Measurements from ENCODE around the gene FRMD4A.
A peak's percentile ranks its signal among the peaks of the same experiment; 100 is the strongest.

Gene FRMD4A

GRCh38 chr10:14156104-14156503, 174.6 kb downstream of the FRMD4A start:
- no peak for TF ChIP-seq CTCF (conservative IDR thresholded peaks at IDR 0.05; ENCODE audit: control insufficient read depth, insufficient read depth, low read depth, low read length)
- no peak for DNase-seq (ENCODE audit: low read depth)
- no peak overlapping the region for H3K4me3 ChIP-seq (ENCODE audit: control insufficient read depth, low read depth, low read length)

- TF ChIP-seq CTCF (conservative IDR thresholded peaks at IDR 0.05; ENCODE audit: control insufficient read depth, insufficient read depth, low read depth, low read length), result no peak
- no peak overlapping the region for H3K4me3 ChIP-seq (ENCODE audit: control insufficient read depth, low read depth, low read length)
- no peak for DNase-seq (ENCODE audit: low read depth)
Observed at GRCh38 chr10:14153570-14154055, 177.1 kb downstream of the FRMD4A start.

- H3K4me3 ChIP-seq (ENCODE audit: control insufficient read depth, low read depth, low read length), result no peak overlapping the region
- TF ChIP-seq CTCF (conservative IDR thresholded peaks at IDR 0.05; ENCODE audit: control insufficient read depth, insufficient read depth, low read depth, low read length), result no peak
- no peak for DNase-seq (ENCODE audit: low read depth)
Observed at GRCh38 chr10:14151571-14151970, 179.2 kb downstream of the FRMD4A start.

- H3K4me3 ChIP-seq (ENCODE audit: control insufficient read depth, low read depth, low read length), result no peak overlapping the region
- no peak for DNase-seq (ENCODE audit: low read depth)
- TF ChIP-seq CTCF (conservative IDR thresholded peaks at IDR 0.05; ENCODE audit: control insufficient read depth, insufficient read depth, low read depth, low read length), result no peak
Observed at GRCh38 chr10:14150526-14150925, 180.2 kb downstream of the FRMD4A start.

- peak; percentile 10 for DNase-seq (ENCODE audit: low read depth)
- TF ChIP-seq CTCF (conservative IDR thresholded peaks at IDR 0.05; ENCODE audit: control insufficient read depth, insufficient read depth, low read depth, low read length), result no peak
- H3K4me3 ChIP-seq (ENCODE audit: control insufficient read depth, low read depth, low read length), result no peak overlapping the region
Observed at GRCh38 chr10:14146501-14146900, 184.2 kb downstream of the FRMD4A start.

GRCh38 chr10:14146025-14146424, 184.7 kb downstream of the FRMD4A start:
- DNase-seq (ENCODE audit: low read depth), result peak; percentile 59
- H3K4me3 ChIP-seq (ENCODE audit: control insufficient read depth, low read depth, low read length), result no peak overlapping the region
- TF ChIP-seq CTCF (conservative IDR thresholded peaks at IDR 0.05; ENCODE audit: control insufficient read depth, insufficient read depth, low read depth, low read length), result no peak

- no peak overlapping the region for H3K4me3 ChIP-seq (ENCODE audit: control insufficient read depth, low read depth, low read length)
- DNase-seq (ENCODE audit: low read depth), result no peak
- TF ChIP-seq CTCF (conservative IDR thresholded peaks at IDR 0.05; ENCODE audit: control insufficient read depth, insufficient read depth, low read depth, low read length), result no peak
Observed at GRCh38 chr10:14144451-14144850, 186.3 kb downstream of the FRMD4A start.
